HG03097 (cell line): ENCODE results near the gene KLF7.

Experiments used
- ATAC-seq: cut with Tn5 transposase; IDR thresholded peaks from one replicate; pipeline ENCODE4 v1.9.1; 2021; ENCODE audit not compliant: unreplicated experiment, low FRiP score

KLF7 gene

GRCh38 chr2:207165121-207166038, at the start of gene KLF7:
Gene KLF7, minus strand, starts transcription at chr2:207165948. Its CDS starts 380 bp downstream, at chr2:207165568.
- ATAC-seq = no peak

- ATAC-seq = no peak
These were observed 49.6 kb upstream of the KLF7 start for GRCh38 chr2:207215308-207215707.

GRCh38 chr2:207214446-207214845, 48.7 kb upstream of the KLF7 start:
- ATAC-seq = no peak

- ATAC-seq = no peak
These were observed 40.3 kb upstream of the KLF7 start for GRCh38 chr2:207206011-207206410.

- no peak for ATAC-seq
These were observed 39.6 kb upstream of the KLF7 start for GRCh38 chr2:207205173-207205957.

- ATAC-seq = no peak
These were observed 37.3 kb upstream of the KLF7 start for GRCh38 chr2:207203056-207203455.

DNA sequence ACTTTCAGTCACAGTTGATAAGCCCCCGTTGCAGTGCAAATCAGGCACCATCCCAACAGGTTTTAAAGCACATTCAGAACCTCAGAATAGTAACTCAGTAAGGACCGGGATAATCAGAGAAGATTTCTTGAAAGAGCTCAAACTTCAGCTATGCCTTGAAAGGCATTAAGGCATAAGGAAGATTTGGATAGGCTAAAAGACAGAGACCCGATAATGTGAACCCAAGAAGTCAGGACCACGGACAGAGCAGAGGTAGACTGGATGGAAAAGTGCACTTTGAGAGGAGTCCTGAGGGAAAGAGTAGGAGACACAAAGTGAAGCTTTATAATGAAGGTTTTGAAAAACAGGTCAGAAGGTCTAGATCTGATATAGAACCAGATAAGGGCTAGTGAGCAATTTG, 36.9 kb upstream of the KLF7 start:
- no peak for ATAC-seq

- no peak for ATAC-seq
These were observed 35.7 kb upstream of the KLF7 start for GRCh38 chr2:207201416-207201815.

GRCh38 chr2:207200136-207200535, 34.4 kb upstream of the KLF7 start:
- ATAC-seq = no peak

DNA sequence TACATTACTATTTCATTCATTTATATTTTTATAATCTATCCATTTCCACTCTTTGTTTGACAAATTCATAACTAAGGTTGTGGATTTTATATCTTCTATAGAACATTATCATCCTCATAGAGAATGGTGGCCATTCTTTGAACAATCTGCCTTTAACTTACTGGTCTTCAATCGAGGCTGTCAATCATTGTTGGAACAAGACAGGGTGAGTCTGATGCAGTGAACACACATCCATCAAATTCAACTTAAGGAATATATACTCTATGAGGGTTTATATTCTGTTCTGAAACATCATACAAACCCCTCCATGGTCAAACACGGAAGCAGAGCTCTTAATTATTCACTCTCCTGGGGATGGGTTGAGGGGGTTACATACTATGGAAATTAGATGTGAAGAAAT, 28.3 kb upstream of the KLF7 start:
- ATAC-seq = no peak

DNA sequence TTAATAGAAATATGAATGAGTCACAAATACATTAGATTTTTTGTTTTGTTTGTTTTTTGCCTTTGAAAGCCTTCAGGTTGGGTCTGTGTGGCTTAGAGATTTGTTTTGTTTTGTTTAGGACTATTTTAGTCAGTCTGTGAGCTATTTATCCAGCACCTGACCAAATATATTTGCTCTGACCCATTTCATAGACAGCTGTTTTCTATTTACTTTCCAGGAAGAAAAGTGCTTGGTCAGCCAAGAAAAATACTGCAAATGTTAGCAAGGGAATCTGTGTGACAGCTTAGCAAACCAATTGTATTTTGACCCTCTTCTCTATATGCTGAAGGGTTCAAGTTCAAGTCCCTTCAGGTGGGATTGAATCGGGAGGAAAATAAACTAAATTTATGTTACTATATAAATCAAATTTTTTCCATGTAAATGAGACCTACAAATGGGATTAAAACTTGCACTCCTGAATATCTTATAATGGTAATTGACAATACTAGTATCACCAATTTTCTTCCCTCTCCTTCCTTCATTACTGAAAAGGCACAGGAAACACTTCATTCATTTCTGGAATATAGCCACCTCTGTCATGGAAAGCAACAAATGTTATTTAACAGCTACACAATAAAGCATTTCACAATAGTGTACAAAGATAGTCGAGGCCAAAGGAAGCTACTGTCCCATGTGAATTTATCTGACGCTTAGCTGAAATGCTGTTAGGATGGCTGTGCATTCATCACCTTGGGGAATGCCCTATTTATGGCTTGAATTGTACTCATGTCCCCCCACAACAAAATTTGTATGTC, 23.1 kb upstream of the KLF7 start:
- ATAC-seq = no peak

DNA sequence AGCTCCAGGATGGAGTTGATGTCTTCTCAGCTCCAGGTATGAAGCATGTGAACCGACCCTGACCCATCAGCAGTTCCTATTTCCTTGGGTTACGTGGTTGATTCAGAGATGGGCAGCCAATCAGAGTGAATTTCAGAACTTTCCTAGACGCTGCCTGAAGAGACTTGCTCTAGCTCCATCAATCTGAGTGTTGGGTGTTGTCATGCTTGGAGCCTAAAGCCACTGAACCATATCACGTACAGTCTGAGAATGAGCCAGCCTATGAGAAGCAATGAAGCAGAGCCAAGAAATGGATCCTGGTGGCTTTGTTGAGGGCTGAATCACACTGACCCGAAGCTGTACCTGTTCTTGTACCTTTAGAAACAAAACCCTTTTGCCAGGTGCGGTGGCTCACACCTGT, 19.6 kb upstream of the KLF7 start:
- ATAC-seq = no peak

- ATAC-seq = no peak
These were observed 19.0 kb upstream of the KLF7 start for GRCh38 chr2:207184768-207185167.

DNA sequence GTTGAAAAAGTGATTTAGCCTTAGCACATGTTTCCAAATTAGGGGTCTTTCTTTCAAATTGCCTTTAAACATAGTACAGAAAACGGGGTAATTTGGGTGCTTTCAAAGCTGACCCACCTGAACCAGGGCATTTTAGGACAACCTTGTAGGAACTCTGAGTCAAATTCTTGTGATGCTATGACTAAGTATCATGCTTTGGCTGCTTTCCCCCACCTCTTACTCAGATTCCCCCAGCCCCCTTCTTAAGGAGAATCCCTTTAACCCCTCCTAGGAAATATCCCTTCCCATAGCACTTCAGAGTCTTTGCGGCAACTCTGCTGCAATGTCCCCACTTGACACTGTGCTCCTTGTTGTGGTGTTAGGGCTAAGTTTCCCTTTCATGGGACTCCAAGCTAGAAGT, 18.6 kb upstream of the KLF7 start:
- ATAC-seq = no peak

DNA sequence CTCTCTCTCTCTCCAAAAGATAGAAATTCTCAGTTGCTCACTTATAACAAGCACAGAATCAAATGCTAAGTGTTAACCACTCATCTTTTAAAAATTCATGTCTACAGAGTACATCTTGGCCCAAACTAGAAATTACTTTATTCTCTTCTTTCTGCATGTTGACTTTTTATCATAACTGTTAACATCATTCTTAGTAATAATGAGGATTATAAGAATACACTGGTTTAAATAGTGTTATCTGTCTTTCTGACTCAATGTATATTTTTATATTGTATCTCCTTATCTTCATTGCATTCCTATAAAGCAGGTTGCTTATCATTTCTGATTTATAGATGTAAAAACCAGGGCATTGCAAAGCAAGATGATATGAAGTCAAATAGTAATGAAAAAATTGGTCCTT, 17.8 kb upstream of the KLF7 start:
- no peak for ATAC-seq

DNA sequence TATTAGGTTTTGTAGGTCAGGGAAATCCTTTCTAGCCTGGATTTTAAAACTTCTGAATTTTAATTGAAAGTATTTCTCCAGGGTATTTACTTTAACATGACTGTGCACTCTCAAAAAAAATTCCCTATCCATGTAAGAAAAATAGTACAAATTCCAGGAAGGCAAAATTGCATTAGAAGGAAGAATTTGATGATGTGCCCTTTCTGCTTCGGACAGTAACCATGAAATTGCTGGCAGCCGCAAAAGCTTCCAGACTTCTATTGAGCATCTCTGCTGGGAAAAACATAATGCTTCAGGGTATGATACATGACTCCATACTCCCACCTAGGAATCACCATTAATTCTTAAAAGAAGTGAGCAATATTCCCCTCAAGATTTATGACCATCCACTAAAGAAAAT, 17.2 kb upstream of the KLF7 start:
- no peak for ATAC-seq

DNA sequence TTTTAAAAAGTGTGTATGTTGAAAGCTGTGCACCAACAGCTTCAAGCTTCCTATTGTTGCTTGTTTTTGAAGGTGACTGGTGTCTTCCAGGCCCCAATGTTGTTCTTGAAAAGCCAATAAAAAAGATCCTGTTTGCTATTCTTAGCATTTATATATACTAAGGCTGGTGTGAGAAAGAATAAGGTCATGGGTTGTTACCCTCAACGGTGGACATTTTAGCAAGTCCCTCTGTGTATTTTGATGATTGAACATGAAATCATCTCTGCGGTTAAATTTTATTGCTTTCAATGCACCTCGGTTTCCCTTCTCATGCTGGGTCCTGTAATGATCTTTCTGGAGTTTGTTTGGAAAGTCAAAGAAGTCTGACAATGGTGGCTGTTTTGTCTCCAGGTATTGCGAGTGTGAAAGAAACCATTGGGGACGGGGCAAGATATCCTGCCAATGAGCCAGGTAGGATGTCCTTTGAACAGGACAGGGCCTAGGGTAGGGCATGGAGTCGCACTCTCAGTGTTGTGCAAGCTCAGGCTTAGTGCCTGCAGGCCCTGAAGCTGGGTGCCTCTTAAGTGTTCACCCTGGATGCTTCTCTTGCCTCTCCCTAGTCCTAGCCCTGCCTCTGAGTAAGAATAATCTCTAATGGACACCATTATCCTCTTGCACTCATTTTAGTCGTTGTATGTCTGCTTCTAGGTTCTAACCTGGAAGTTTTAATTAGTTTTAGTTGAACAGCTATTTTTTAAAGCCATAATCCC, 16.0 kb upstream of the KLF7 start:
- no peak for ATAC-seq

DNA sequence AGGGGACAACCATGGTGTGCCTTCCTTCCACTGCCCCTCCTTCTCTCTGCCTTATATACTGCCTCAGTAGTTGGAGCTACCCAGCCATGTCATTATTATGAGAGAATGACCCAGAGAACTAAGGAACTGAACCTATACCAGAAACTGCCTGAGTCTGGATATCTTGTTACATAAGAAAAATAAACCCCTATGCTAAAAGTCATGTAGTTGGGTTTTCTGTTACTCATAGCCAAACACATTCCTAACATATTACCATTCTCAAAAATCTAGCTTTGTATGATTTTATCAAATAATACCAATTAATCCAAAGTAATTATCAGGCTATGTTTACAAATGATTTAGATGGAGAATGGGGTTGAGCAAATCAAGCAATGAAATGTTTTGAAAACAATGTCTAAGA, 15.0 kb upstream of the KLF7 start:
- ATAC-seq = no peak

- no peak for ATAC-seq
These were observed 10.5 kb upstream of the KLF7 start for GRCh38 chr2:207176247-207176646.

DNA sequence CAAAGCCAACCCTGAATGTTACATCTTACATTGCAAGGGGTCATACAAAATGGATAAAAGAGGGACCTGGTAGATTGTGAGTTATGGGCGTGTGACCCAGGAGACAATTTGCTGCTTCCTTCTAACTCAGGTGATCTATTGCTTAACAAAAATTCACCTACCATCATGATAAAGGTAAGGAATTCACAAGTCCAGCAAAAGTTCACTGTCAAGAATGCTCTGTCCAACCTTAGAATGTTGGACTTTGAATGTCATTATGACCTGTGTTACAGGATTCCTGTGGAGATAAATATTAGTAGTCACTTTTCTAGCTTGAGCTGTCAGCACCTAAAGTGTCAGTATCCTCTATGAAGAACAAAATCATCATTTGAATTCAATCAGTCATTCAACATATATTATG, 7.9 kb upstream of the KLF7 start:
- no peak for ATAC-seq
